Smooth muscle cell (in vitro differentiated cells): ENCODE data around the gene MAGEF1. TPM values are rescaled to one million over a fixed set of nuclear protein-coding genes. Genes with fewer than 3 reads are reported as not detected.

Source experiments
- DNase-seq: peaks from one replicate; lab custom pipeline; 2025; ENCODE audit not compliant: unreplicated experiment; lab: John Stamatoyannopoulos, UW
- H2AFZ ChIP-seq: fragments of 200-600 bp; sonication (generic); 2 replicates; pipeline ENCODE4 v1.6.0; 2016; ENCODE audit warnings: antibody characterized with exemption, low read depth, mild to moderate bottlenecking
- H3F3A ChIP-seq: fragments of 200-600 bp; sonication (generic); 2 replicates; pipeline ENCODE4 v1.6.0; 2017; ENCODE audit warnings: antibody characterized with exemption, low read depth
- H3K27ac ChIP-seq: fragments of 200-600 bp; sonication (generic); 2 replicates; pipeline ENCODE4 v1.5.1; 2016; ENCODE audit warnings: low read depth, mild to moderate bottlenecking
- H3K27me3 ChIP-seq: fragments of 200-600 bp; sonication (generic); 2 replicates; pipeline ENCODE4 v1.6.1; 2016; ENCODE audit warnings: low read depth, mild to moderate bottlenecking
- H3K36me3 ChIP-seq: fragments of 200-600 bp; sonication (generic); 2 replicates; pipeline ENCODE4 v1.5.1; 2016; ENCODE audit warnings: low read depth
- H3K4me1 ChIP-seq: fragments of 200-600 bp; sonication (generic); 2 replicates; pipeline ENCODE4 v1.5.1; 2016; ENCODE audit warnings: low read depth
- H3K4me2 ChIP-seq: fragments of 200-600 bp; sonication (generic); 2 replicates; pipeline ENCODE4 v1.6.0; 2016; ENCODE audit warnings: mild to moderate bottlenecking
- H3K4me3 ChIP-seq: fragments of 200-600 bp; sonication (generic); 2 replicates; pipeline ENCODE4 v1.5.1; 2016; ENCODE audit warnings: mild to moderate bottlenecking
- H3K79me2 ChIP-seq: fragments of 200-600 bp; sonication (generic); 2 replicates; pipeline ENCODE4 v1.6.0; 2016; ENCODE audit warnings: low read depth, mild to moderate bottlenecking
- H3K9ac ChIP-seq: fragments of 200-600 bp; sonication (generic); 2 replicates; pipeline ENCODE4 v1.6.0; 2016; ENCODE audit warnings: low read depth
- H3K9me3 ChIP-seq: fragments of 200-600 bp; sonication (generic); replicated peaks from 2 replicates; pipeline ENCODE4 v1.5.1; 2016; ENCODE audit warnings: low read depth
- H4K20me1 ChIP-seq: fragments of 200-600 bp; sonication (generic); 2 replicates; pipeline ENCODE4 v1.6.0; 2016; ENCODE audit warnings: low read depth
- CTCF ChIP-seq: fragments of 200-600 bp; sonication (generic); IDR thresholded peaks from 2 replicates; pipeline ENCODE4 v1.5.1; 2017; ENCODE audit warnings: borderline replicate concordance, mild to moderate bottlenecking, antibody characterized with exemption; ENCODE audit not compliant: insufficient read depth, poor library complexity, severe bottlenecking
- WGBS: methylation state at CpG from one replicate; pipeline ENCODE4 v1.1.7; 2016; ENCODE audit warnings: low lambda C conversion rate; 5-methylcytosine and 5-hydroxymethylcytosine counted together
- polyA plus RNA-seq: library from polyadenylated mRNA; unstranded; fragments of >200 nt; fragmentation: Nextera tagmentation; extraction: Ambion mirVana; gene quantifications from 2 replicates; pipeline ENCODE4 v1.2.1, GENCODE V29; 2016
- total RNA-seq: library from RNA; depleted of rRNA; stranded (reverse); fragments of >200 nt; gene quantifications from 2 replicates; pipeline ENCODE4 v1.2.3, GENCODE V29; 2014

The MAGEF1 gene
- total and polyA plus RNA-seq, 2 experiments from 2014 or later, result 37.0 to 52.7 TPM

GRCh38 chr3:184674626-184675025, 37.2 kb downstream of the MAGEF1 start:
- DNase-seq, result no peak
- H3K36me3 ChIP-seq, result no peaks in the 10 kb centered on the region
- H3K9me3 ChIP-seq, result no peaks in the 10 kb centered on the region
- H4K20me1 ChIP-seq, result no peaks in the 10 kb centered on the region
- no peaks in the 10 kb centered on the region for H3K27me3 ChIP-seq
- H3F3A ChIP-seq, result no peaks in the 10 kb centered on the region
- H3K27ac ChIP-seq, result no peak overlapping the region
- no peak overlapping the region for H2AFZ ChIP-seq
- no peak for TF ChIP-seq CTCF
- peaks cover 4% of the 10 kb centered on the region for H3K4me1 ChIP-seq
- 54% methylated on average over 1 of the region's 1 CpG for WGBS
- no peak overlapping the region for H3K4me2 ChIP-seq
- no peaks in the 10 kb centered on the region for H3K79me2 ChIP-seq
- no peak overlapping the region for H3K9ac ChIP-seq
- no peak overlapping the region for H3K4me3 ChIP-seq

GRCh38 chr3:184672977-184673870, 38.6 kb downstream of the MAGEF1 start:
- Histone ChIP-seq H4K20me1 (no peaks in the 10 kb centered on the region), H3K9me3 (no peaks in the 10 kb centered on the region), H3K36me3 (no peaks in the 10 kb centered on the region), H3K27ac (no peak overlapping the region), H3F3A (no peaks in the 10 kb centered on the region), H2AFZ (no peak overlapping the region), H3K4me3 (no peak overlapping the region), H3K79me2 (no peaks in the 10 kb centered on the region), H3K27me3 (no peaks in the 10 kb centered on the region), H3K4me1 (no peaks in the 10 kb centered on the region), H3K4me2 (no peak overlapping the region), H3K9ac (no peak overlapping the region)
- TF ChIP-seq CTCF, result no peak
- no peak for DNase-seq
- WGBS, result 92% methylated on average over 16 of the region's 16 CpGs

- H3K36me3 ChIP-seq, result no peaks in the 10 kb centered on the region
- WGBS, result 95% methylated on average over 9 of the region's 9 CpGs
Observed at GRCh38 chr3:184672335-184672734, 39.5 kb downstream of the MAGEF1 start.

More at GRCh38 chr3:184672335-184672734, 39.5 kb downstream of the MAGEF1 start:
- no peak overlapping the region for H3K27ac ChIP-seq
- H2AFZ ChIP-seq, result no peak overlapping the region
- H3K9me3 ChIP-seq, result no peaks in the 10 kb centered on the region
- H3K4me2 ChIP-seq, result no peak overlapping the region
- no peaks in the 10 kb centered on the region for H3K27me3 ChIP-seq
- H3F3A ChIP-seq, result no peaks in the 10 kb centered on the region
- no peaks in the 10 kb centered on the region for H3K79me2 ChIP-seq
- H3K9ac ChIP-seq, result no peak overlapping the region
- TF ChIP-seq CTCF, result no peak
- no peaks in the 10 kb centered on the region for H4K20me1 ChIP-seq
- H3K4me1 ChIP-seq, result no peaks in the 10 kb centered on the region
- H3K4me3 ChIP-seq, result no peak overlapping the region
- DNase-seq, result no peak
